Osteocyte (in vitro differentiated cells): ENCODE results near the gene C1QTNF3. TPM values are rescaled to one million over a fixed set of nuclear protein-coding genes. Genes with fewer than 3 reads are reported as not detected.

Source experiments
- DNase-seq: peaks from one replicate; pipeline ENCODE4 v3.0.0; 2021; ENCODE audit warnings: mixed read lengths; ENCODE audit not compliant: unreplicated experiment; ENCODE audit errors: extremely low spot score
- H3K27ac Mint-ChIP-seq: one replicate; pipeline ENCODE4 v1.8.0; 2021; ENCODE audit warnings: mild to moderate bottlenecking, mixed read lengths; ENCODE audit not compliant: unreplicated experiment
- H3K27me3 Mint-ChIP-seq: one replicate; pipeline ENCODE4 v1.8.0; 2021; ENCODE audit warnings: mixed read lengths; ENCODE audit not compliant: unreplicated experiment
- H3K36me3 Mint-ChIP-seq: one replicate; pipeline ENCODE4 v1.8.0; 2021; ENCODE audit warnings: mixed read lengths; ENCODE audit not compliant: unreplicated experiment
- H3K4me1 Mint-ChIP-seq: one replicate; pipeline ENCODE4 v1.8.0; 2021; ENCODE audit warnings: mixed read lengths; ENCODE audit not compliant: unreplicated experiment
- H3K4me3 Mint-ChIP-seq: one replicate; pipeline ENCODE4 v1.8.0; 2021; ENCODE audit warnings: mild to moderate bottlenecking, moderate library complexity, mixed read lengths; ENCODE audit not compliant: unreplicated experiment
- H3K9me3 Mint-ChIP-seq: one replicate; pipeline ENCODE4 v1.8.0; 2021; ENCODE audit warnings: mixed read lengths; ENCODE audit not compliant: unreplicated experiment
- CTCF ChIP-seq: fragments of 200-600 bp; sonication (generic); IDR thresholded peaks from 2 replicates; pipeline ENCODE4 v1.5.0; 2021; ENCODE audit warnings: antibody characterized with exemption, mild to moderate bottlenecking, moderate library complexity
- total RNA-seq: library from RNA; stranded (reverse); gene quantifications from 2 replicates; pipeline ENCODE4 v1.2.1, GENCODE V29; 2021

C1QTNF3 gene
- total RNA-seq, 1 donor from 2014 or later = 4.8 TPM

- H3K4me1 Mint-ChIP-seq = peaks cover 29% of the 10 kb centered on the region
- TF ChIP-seq CTCF = no peak
- no peak for DNase-seq
- H3K4me3 Mint-ChIP-seq = no peak overlapping the region
- no peaks in the 10 kb centered on the region for H3K27me3 Mint-ChIP-seq
- no peak overlapping the region for H3K27ac Mint-ChIP-seq
- H3K9me3 Mint-ChIP-seq = no peaks in the 10 kb centered on the region
- H3K36me3 Mint-ChIP-seq = peaks cover 38% of the 10 kb centered on the region
These were observed 40.2 kb downstream of the C1QTNF3 start for GRCh38 chr5:34002629-34003328.

- Mint-ChIP-seq H3K4me3 (no peak overlapping the region), H3K9me3 (no peaks in the 10 kb centered on the region), H3K27me3 (no peaks in the 10 kb centered on the region), H3K4me1 (peaks cover 24% of the 10 kb centered on the region), H3K27ac (no peak overlapping the region), H3K36me3 (peaks cover 42% of the 10 kb centered on the region)
- no peak for TF ChIP-seq CTCF
- DNase-seq = no peak
These were observed 41.7 kb downstream of the C1QTNF3 start for GRCh38 chr5:34001241-34001841.

GRCh38 chr5:33999978-34000377, 43.0 kb downstream of the C1QTNF3 start:
- H3K36me3 Mint-ChIP-seq = peaks cover 36% of the 10 kb centered on the region
- no peak overlapping the region for H3K27ac Mint-ChIP-seq
- no peak overlapping the region for H3K4me3 Mint-ChIP-seq
- no peak for TF ChIP-seq CTCF
- peaks cover 21% of the 10 kb centered on the region for H3K4me1 Mint-ChIP-seq
- no peaks in the 10 kb centered on the region for H3K9me3 Mint-ChIP-seq
- DNase-seq = no peak
- H3K27me3 Mint-ChIP-seq = no peaks in the 10 kb centered on the region

- Mint-ChIP-seq H3K27me3 (no peaks in the 10 kb centered on the region), H3K4me1 (peaks cover 7% of the 10 kb centered on the region), H3K27ac (peak overlapping the region; percentile 58), H3K9me3 (no peaks in the 10 kb centered on the region), H3K36me3 (peaks cover 21% of the 10 kb centered on the region), H3K4me3 (no peak overlapping the region)
- peak; percentile 78 for TF ChIP-seq CTCF
- DNase-seq = no peak
These were observed 45.6 kb downstream of the C1QTNF3 start for GRCh38 chr5:33997331-33997983.

DNA sequence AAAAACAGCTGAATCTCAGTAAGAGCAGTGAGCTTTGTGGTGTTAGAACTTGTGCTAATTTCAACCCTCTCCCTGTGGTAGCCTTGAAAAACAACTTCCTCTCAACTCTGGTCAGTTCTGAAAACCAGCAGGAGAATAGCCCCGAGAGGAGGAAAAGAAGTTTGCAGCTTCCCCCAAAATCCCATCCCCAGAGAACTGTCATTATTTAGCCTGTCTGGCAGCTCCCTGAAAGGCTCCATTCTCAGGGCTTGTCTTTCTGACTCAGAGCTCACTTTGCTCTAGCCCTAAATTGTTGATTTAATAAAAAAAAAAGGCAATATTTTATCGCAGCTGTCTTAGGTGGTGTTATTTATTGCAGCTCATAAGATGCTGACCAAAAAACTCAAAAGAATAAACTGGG, 47.1 kb downstream of the C1QTNF3 start:
- no peak for TF ChIP-seq CTCF
- Mint-ChIP-seq H3K27ac (no peak overlapping the region), H3K9me3 (no peaks in the 10 kb centered on the region), H3K27me3 (no peaks in the 10 kb centered on the region), H3K4me1 (peaks cover 7% of the 10 kb centered on the region), H3K4me3 (no peak overlapping the region), H3K36me3 (peaks cover 20% of the 10 kb centered on the region)
- no peak for DNase-seq
